GM18511 (cell line): Measurements from ENCODE around the gene YEATS2.
"Not testable (repeated sequence)": the region's sequence is repeated elsewhere in the genome, so short reads cannot be mapped to it uniquely, and the experiment has no call there.

Experiments
- ATAC-seq: cut with Tn5 transposase; IDR thresholded peaks from one replicate; pipeline ENCODE4 v1.9.1; 2021; ENCODE audit warnings: mild to moderate bottlenecking, moderate library complexity; ENCODE audit not compliant: unreplicated experiment

YEATS2 gene

DNA sequence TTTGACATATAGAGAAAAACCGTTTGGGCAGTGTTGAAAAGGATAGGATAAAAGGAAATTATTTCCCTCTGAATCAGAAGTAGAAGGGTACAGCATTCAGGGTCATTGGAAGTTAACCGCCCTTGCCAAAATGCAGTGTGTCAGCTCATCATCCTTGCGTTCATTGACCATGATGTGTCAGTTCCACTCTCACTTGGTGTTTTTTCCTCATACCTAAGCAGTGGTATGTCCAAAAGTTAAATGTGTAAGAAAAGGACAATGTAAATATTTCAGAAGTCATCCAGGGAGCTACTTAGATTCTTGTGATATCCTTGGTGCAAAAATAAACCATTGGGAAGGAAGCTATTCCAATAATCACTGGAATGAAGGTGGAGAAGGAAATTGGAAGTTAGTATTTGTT, 77.0 kb downstream of the YEATS2 start:
- no peak for ATAC-seq

DNA sequence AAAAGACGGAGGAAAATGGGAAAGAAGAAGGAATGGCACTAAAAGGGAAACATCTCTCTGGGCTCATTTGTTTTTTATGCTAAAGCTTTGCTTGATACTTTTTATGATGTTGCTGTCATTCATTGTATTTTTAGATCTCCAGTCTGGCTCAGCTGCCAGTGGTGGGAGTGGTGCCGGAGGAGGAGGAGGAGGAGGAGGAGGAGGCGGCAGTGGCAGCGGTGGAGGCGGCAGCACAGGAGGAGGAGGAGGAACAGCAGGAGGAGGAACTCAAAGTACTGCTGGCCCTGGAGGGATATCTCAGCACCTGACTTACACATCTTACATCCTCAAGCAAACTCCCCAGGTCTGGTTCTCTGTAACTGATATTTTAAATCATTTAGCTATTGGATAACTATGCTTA, 78.2 kb downstream of the YEATS2 start:
- ATAC-seq = no peak

DNA sequence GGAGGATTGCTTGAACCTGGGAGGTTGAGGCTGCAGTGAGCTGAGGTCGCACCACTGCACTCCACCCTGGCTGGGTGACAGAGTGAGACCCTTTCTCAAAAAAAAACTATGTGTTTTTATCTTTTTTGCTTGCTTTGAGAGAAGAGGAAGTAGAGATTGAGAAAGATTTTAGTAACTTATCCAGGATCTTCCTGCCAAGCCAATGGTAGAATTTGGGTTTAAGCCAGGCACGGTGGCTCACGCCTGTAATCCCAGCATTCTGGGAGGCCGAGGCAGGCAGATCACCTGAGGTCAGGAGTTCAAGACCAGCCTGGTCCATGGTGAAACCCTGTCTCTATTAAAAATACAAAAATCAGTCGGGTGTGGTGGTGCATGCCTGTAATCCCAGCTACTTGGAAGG, 78.9 kb downstream of the YEATS2 start:
- not testable (repeated sequence) for ATAC-seq

DNA sequence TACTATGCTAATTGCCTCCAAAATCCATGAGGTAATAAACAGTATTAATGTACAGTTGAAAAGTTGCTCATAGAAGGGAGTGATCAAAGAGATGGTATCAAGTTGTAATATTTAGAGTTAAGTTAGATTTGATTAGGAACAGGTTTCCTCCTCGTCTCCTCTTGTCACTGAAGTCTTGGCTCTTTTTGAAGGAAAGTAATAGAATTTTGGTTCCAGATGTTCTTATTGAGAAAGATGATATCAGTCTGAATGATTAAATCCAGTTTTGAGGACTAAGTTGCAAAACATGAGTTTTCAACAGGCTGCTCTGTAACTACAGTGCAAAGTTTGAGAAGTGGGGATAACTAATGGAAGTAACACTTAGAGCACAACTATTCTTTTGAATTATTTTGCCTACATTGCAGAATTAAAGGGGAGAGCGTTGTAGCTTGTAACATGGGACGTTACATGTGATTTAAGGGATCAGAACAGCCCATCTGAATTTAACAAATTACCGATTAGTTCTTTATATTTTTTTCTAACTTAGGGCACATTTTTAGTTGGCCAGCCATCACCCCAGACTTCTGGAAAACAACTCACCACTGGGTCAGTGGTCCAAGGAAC, 79.5 kb downstream of the YEATS2 start:
- ATAC-seq = no peak

DNA sequence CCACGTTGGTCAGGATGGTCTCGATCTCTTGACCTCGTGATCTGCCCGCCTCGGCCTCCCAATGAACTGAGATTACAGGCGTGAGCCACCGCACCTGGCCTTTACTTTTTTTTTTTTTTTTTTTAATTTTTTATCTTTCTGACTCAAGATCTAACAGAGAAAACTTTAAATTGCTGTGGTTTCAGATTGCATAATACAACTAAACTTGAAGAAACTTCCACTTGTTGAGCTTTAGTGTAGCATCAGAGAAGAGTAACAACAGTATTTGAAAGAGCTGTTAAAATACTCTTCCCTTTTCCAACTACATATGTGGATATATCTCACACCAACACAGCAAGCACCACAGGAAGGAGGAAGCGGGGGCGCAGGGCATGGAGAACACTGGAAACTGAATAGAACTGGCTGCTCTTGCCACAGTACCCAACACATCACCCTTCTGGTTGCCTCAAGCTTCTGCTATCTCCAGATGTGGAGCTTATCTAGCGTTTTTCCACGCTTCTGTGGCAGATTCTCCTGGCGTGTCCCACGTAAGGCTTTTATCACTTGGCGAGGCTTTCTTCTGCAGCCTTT, 82.4 kb downstream of the YEATS2 start:
- no peak for ATAC-seq

DNA sequence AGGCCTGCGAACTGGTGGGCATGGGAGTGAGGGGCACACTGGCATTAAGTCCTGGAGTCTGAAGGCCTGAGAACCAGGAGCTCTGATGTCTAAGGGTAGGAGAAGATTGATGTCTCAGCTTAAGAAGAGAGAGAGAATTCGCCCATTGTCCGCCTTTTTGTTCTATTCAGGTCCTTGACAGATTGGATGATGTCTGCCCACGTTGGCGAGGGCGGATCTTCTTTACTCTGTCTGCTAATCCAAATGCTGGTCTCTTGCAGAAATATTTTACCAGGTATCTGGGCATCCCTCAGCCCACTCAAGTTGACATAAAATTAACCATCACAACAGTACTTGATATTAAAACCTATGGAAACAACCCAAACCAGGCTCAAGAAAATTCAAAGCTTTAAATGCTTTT, 83.6 kb downstream of the YEATS2 start:
- ATAC-seq = no peak

DNA sequence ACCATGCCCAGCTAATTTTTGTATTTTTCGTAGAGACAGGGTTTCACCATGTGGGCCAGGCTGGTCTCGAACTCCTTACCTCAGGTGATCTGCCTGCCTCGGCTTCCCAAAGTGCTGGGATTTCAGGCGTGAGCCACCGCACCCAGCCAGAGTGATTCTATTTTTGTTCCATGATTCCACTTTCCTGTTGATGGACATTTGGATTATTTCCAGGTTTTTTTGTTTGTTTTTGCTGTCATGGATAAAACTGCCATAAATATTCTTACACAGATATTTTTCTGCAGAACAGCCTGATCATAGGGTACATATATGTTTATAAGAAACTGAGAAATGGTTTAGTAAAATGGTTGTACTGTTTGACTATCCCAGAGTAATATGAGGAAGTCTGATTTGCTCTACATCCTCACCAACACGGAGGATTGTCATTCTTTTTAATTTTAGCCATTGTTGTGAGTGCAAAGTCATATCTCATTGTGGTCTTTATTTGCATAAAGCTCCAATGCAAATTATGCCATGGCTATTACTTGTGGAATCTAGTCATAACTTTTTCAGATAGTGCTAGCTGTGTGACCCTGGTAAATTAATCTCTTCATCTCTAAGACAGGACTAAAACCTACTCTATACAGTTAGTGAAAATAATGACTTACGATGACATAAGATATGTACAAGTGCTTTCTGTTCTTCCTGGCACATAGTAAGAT, 85.1 kb downstream of the YEATS2 start:
- no peak for ATAC-seq

DNA sequence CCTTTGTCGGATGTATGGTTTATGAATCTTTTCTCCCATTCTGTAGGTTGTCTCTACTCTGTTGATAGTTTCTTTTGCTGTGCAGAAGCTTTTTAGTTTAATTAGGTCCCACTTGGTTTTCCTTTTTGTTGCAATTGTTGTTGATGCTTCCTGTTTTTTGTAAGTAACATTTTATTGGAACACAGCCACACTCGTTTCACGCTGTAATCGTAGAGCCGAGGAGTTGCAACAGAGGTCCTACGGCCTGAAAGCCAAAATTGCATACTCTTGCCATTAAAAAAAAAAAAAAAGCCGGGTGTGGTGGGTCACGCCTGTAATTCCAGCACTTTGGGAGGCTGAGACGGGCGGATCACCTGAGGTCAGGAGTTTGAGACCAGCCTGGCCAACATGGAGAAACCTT, 86.9 kb downstream of the YEATS2 start:
- not testable (repeated sequence) for ATAC-seq

DNA sequence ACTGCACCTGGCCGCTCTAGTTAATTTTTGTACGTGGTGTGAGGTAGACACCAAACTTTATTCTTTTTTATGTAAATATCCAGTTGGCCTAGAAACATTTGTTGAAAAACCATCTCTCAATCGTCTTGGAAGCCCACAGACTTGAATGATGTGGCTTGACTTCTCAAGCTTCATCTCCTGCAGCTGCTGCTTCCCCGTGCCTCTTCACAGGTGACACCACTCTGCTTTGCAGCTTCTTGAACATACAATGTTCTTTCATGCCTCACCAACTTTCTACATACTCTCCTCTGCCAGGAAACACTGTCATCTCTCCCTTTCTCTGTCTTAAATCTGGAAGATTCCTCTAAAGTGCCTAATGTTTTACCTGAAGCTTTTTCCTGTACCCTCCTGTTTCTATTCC, 92.2 kb downstream of the YEATS2 start:
- ATAC-seq = no peak

DNA sequence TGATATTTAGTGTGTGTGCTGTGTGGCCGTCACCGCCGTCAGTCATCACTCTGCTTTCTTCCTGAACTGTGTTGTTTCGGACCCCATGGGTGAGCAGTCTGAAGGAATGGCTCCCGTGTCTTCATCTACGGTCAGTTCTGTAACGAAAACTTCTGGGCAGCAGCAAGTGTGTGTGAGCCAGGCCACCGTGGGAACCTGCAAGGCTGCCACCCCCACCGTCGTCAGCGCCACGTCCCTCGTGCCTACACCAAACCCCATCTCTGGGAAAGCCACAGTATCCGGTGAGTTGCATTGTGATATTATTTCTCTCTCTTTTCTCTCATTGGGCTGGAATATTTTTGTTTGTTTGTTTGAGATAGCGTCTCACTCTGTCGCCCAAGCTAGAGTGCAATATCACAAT, 93.1 kb downstream of the YEATS2 start:
- no peak for ATAC-seq

DNA sequence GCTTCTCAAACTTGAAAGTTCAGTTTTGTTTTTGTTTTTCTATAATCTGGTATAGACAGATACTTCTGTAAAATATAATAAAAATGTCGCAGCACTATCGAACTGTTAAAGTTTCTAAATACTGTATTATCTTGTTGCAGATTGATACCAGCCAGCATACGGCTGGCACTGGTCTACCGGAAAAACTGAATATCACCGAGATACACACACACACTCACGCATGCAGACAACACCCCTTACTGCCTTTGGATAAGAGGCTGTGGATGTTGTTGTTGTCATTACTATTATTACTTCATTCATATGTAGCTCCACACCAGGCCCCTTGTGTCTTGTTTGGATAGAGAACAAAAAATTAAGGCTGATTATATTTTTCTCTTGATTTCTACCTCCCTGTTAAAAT, 95.4 kb downstream of the YEATS2 start:
- no peak for ATAC-seq

DNA sequence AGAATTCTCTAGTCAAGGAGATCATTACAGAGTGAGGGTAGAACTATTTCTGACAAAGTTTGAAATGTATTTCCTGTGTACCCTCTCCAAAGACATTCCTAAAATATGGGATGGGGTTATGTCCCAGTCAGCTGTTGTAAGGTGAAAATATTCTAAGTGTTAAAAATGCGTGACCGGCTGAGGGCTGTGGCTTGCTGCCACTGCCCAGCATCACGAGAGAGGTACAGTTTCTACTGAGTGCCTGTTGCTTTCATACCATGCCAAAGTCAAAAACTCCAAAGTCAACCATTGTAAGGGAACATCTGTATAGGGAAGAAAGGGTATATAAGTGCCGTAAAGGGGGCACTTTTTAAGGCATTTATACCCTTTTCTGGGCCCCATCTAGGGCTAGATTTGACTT, 96.9 kb downstream of the YEATS2 start:
- ATAC-seq = no peak

DNA sequence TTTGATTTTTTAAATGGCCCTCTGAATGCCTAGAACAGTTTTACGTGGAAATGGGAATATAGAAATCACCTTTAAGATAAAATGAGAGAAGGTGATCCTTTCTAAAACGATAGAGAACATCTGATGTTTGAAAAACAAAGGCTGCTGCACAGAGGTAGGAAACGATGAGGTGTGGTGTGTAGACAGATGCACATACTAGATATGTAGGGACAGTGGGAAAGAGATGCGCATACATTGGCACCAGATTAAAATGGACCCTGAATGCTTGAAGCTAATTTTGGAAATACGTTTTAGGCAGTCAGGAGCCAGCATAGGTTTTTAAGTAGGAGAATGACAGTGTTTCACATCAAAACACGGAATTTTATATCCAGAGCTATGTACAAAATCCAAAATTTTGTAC, 98.8 kb downstream of the YEATS2 start:
- ATAC-seq = no peak

DNA sequence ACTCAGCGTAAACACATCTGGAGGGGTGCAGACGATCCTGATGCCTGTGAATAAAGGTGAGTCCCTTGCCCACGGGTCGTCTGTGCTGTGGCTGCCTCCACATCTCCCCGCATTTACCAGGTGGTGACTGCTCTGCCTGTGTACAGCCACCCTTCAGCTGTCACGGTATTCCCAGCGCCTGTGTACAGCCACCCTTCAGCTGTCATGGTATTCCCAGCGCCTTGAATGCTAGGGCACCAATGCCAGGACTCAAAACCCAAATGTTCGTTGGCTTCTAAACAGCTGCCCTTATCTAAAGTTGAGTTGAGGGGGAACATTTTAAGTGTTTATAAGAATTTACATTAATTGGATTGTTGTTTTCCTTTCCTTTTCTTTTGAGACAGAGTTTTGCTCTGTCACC, 100.4 kb downstream of the YEATS2 start:
- ATAC-seq = no peak

DNA sequence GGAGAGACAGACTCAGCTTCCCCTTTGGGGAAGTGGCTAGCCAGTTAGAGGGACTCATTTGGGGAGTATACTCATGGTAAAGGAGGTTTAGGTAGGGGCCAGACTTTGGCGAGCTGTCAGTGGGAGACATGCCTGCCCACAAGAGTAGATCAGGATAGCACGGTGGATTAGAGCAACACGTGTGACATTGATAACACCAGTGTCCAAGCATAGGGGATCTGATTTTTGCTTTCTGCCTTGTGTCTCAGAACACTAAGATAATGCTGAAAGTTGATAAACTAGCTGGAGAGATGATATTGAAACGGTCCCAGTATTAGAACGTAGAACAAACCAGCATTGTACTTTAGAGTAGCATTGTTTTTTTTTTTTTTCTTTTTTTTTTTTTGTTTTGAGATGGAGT, 101.9 kb downstream of the YEATS2 start:
- no peak for ATAC-seq

DNA sequence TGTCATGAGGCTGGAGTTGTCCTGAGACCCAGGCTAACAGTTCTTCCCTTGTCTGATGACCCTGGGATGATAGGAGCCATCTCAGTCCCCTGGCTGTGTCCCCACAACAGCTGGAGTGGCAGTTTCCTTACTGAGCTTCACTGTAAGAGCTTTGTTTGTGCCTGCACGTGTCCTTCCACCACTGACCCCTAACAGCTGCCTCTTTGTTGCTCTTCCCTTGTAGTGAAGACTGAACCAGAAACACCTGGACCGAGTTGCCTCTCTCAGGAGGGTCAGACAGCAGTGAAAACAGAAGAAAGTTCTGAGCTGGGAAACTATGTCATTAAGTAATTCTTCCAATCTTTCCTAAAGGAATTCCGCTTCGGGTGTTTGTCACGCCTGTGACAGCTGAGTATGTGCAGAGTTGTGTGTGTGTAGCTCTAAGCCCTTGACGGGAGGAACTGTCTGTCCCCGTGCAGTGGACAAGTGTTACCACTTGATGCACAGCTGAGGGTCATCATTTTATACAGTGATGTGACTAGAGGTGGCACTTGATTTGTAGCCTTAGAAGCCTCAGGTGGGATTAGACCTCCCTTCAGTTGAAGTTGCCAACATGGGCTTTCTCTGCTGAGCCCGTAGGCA, 102.8 kb downstream of the YEATS2 start:
- no peak for ATAC-seq

DNA sequence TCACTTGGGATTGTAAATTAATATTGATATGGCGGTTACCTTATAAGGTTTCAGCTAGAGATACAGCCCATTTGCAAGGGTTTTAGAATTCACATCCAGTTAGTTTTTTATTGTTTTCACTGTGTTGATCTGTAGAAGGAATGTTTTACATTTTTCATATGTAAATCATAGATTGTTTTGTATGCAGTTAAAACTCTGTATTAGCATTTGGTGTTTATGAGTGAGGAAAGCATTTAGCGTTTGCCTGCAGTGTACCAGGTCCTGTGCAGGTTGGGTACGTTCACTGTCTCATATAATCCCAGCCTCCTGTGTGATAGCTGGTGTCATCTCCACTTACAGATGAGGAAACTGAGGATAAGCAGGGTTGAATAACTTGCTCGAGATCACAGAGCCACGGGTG, 104.0 kb downstream of the YEATS2 start:
- no peak for ATAC-seq

DNA sequence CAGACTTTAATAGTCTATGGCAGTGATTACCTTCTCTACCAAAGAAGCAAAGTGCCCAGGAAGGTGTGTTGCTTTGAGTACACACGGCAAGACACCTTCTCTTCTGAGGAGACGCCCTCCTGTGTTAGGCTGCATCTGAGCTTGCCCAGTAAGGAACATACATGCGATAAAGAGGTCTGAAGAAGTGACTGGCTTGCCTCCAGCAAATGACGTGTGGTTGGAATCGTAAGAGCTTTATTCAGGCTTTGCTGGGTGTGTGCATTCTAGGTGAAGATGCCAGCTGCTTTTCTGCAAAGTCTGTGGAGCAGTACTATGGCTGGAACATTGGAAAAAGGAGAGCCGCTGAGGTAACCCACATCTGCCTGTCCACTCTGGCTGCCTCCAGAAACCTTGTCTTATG, 105.4 kb downstream of the YEATS2 start:
- no peak for ATAC-seq

DNA sequence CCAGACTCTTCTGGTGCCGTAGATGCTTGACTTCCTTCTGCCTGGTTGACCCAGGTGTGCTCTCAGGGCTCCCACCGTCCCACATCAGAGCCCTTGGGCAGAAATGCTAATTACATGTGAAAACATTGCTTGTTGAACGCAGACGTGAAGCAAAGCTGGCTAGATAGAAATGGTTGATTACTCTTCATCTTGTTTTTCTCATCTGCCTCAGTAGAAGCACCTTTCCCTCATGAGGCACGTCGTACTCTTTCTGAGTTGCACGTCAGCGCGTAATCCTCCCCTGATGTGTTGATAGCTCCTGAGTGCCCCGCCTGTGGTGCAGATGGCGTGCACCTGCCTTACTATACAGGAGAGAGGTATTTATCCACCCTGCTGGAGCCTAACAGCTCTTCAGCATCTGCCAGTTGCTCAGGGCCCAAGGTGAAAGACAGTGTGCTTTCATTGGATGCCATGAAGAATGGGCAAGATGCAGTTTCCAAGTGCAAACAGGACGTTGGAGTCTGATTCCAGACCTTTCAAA, 109.7 kb downstream of the YEATS2 start:
- ATAC-seq = no peak

DNA sequence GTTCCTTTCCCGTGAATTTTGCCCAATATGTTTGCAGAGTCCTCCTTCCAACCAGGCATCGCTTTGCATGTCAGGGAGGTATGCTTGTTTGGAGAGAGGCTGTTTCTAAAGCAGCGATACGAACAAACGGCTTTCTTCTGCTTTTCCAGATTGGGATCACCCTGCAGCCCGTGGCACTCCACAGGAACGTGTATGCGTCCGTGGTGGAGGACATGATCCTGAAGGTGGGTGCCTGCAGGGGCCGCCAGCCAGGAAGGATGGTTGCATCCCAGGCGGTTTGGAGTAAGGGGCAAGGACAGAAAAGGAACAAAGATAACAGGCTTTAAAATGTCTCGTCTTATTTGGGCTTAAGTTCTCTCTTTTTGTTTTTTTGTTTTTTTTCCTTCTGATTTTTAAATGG, 110.3 kb downstream of the YEATS2 start:
- ATAC-seq = no peak

DNA sequence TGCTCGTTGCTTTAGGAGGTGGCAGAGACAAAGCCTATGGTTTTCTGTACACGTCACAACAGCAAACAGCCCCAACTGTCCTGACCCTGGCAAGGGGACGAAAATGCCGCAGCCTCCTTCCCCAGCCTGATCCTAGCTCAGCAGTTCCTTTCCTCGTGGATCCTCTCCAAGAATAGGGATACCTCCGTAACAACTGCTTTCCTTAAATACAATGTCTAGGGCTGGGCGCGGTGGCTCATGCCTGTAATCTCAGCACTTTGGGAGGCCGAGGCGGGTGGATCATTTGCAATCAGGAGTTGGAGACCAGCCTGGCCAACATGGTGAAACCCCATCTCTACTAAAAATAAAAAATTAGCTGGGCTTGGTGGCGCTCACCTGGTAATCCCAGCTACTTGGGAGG, 110.8 kb downstream of the YEATS2 start:
- no peak for ATAC-seq

DNA sequence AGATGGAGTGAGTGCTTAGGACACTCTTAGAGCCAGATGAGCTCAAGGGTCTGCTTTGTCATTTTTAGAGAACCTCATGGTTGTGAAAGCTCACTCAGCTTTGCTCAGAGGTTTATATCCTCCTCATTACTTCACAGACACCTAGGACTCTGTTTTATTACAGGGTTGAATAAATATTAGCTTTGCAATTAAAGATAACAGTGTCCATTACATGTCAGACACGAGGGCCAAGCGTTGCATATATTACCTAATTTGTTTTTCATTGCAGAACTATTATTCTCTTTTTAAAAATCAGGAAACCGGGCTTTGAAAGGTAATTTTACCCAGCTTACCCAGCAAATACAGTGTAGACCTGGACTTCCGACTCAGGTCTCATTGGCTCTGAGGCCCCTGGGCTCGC, 111.7 kb downstream of the YEATS2 start:
- no peak for ATAC-seq
